ENCODE measurements around the gene ZBTB24. TPM values are rescaled to one million over a fixed set of nuclear protein-coding genes. Genes with fewer than 3 reads are reported as not detected.

Gene ZBTB24
- total RNA-seq, 1 donor from 2014 or later: 6.3 TPM

- FAIRE-seq: no peak
- no peak for DNase-seq (ENCODE audit: low read depth)
- Histone ChIP-seq H3K27me3 (ENCODE audit: control insufficient read depth, insufficient read depth, low read length) (no peaks in the 10 kb centered on the region), H3K4me3 (ENCODE audit: low read depth, low read length) (no peak overlapping the region), H3K36me3 (ENCODE audit: control insufficient read depth, insufficient read depth, low read length) (no peaks in the 10 kb centered on the region)
- TF ChIP-seq CTCF (IDR thresholded peaks at IDR 0.05; ENCODE audit: insufficient read depth, low read length, severe bottlenecking): no peak
Measured at GRCh38 chr6:109507490-109508072, 24.6 kb upstream of the ZBTB24 start.

DNA sequence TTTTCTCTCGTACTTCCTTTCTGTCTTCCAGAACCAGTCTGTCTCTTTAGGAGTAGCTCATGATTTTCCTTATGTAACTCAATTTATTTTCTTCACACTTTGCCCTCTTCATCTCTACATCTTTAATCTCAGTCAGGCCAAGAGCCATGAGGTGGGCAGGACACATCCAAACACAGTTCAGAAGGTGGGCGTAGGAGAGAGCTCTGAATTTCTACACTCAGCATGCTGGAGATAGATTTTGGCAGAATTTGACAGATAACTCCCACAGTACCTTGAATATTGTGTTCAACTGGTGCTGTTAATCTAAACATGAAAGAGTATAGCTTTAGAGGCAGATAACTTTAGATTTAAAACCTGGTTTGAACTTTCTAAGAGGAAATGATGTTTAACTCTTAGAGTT lies 23.8 kb upstream of the ZBTB24 start:
- H3K27me3 ChIP-seq (ENCODE audit: control insufficient read depth, insufficient read depth, low read length): no peaks in the 10 kb centered on the region
- H3K4me3 ChIP-seq (ENCODE audit: low read depth, low read length): no peak overlapping the region
- FAIRE-seq (no peak), DNase-seq (ENCODE audit: low read depth) (no peak)
- TF ChIP-seq CTCF (IDR thresholded peaks at IDR 0.05; ENCODE audit: insufficient read depth, low read length, severe bottlenecking): no peak
- H3K36me3 ChIP-seq (ENCODE audit: control insufficient read depth, insufficient read depth, low read length): no peaks in the 10 kb centered on the region

- DNase-seq (ENCODE audit: low read depth) (no peak), FAIRE-seq (no peak)
- Histone ChIP-seq H3K4me3 (ENCODE audit: low read depth, low read length) (no peak overlapping the region), H3K27me3 (ENCODE audit: control insufficient read depth, insufficient read depth, low read length) (no peaks in the 10 kb centered on the region), H3K36me3 (ENCODE audit: control insufficient read depth, insufficient read depth, low read length) (no peaks in the 10 kb centered on the region)
- no peak for TF ChIP-seq CTCF (IDR thresholded peaks at IDR 0.05; ENCODE audit: insufficient read depth, low read length, severe bottlenecking)
Measured at GRCh38 chr6:109506314-109506713, 23.3 kb upstream of the ZBTB24 start.

GRCh38 chr6:109503327-109504224 lies 20.6 kb upstream of the ZBTB24 start:
- H3K27me3 ChIP-seq (ENCODE audit: control insufficient read depth, insufficient read depth, low read length): no peaks in the 10 kb centered on the region
- H3K36me3 ChIP-seq (ENCODE audit: control insufficient read depth, insufficient read depth, low read length): no peaks in the 10 kb centered on the region
- FAIRE-seq: no peak
- DNase-seq (ENCODE audit: low read depth): no peak
- no peak for TF ChIP-seq CTCF (IDR thresholded peaks at IDR 0.05; ENCODE audit: insufficient read depth, low read length, severe bottlenecking)
- H3K4me3 ChIP-seq (ENCODE audit: low read depth, low read length): no peak overlapping the region

- FAIRE-seq (no peak), DNase-seq (ENCODE audit: low read depth) (no peak)
- no peaks in the 10 kb centered on the region for H3K36me3 ChIP-seq (ENCODE audit: control insufficient read depth, insufficient read depth, low read length)
- H3K4me3 ChIP-seq (ENCODE audit: low read depth, low read length): no peak overlapping the region
- no peaks in the 10 kb centered on the region for H3K27me3 ChIP-seq (ENCODE audit: control insufficient read depth, insufficient read depth, low read length)
- TF ChIP-seq CTCF (IDR thresholded peaks at IDR 0.05; ENCODE audit: insufficient read depth, low read length, severe bottlenecking): no peak
Measured at GRCh38 chr6:109498936-109499335, 15.9 kb upstream of the ZBTB24 start.

Measured in bronchial epithelial cell (primary cell).